RPMI8226 (cell line): Measurements from ENCODE around the gene ELMO1.
"Not testable (repeated sequence)": the region's sequence is repeated elsewhere in the genome, so short reads cannot be mapped to it uniquely, and the experiment has no call there.

ENCODE experiments used
- DNase-seq: peaks from one replicate; pipeline ENCODE4 v3.0.0-alpha.2; 2015

Gene ELMO1

GRCh38 chr7:37160656-37161055 lies 288.0 kb downstream of the ELMO1 start:
- DNase-seq: no peak

GRCh38 chr7:37153376-37153775 lies 295.3 kb downstream of the ELMO1 start:
- DNase-seq: no peak

- no peak for DNase-seq
Measured at GRCh38 chr7:37151741-37152413, 296.8 kb downstream of the ELMO1 start.

- DNase-seq: no peak
Measured at GRCh38 chr7:37150856-37151255, 297.8 kb downstream of the ELMO1 start.

- DNase-seq: no peak
Measured at GRCh38 chr7:37150180-37150579, 298.5 kb downstream of the ELMO1 start.

GRCh38 chr7:37149773-37150124 lies 298.9 kb downstream of the ELMO1 start:
- no peak for DNase-seq

GRCh38 chr7:37149051-37149772 lies 299.5 kb downstream of the ELMO1 start:
- no peak for DNase-seq

GRCh38 chr7:37145682-37146081 lies 303.0 kb downstream of the ELMO1 start:
- no peak for DNase-seq

GRCh38 chr7:37144423-37144822 lies 304.2 kb downstream of the ELMO1 start:
- no peak for DNase-seq

GRCh38 chr7:37142958-37143357 lies 305.7 kb downstream of the ELMO1 start:
- no peak for DNase-seq

- DNase-seq: no peak
Measured at GRCh38 chr7:37141742-37142141, 306.9 kb downstream of the ELMO1 start.

- not testable (repeated sequence) for DNase-seq
Measured at GRCh38 chr7:37133902-37134301, 314.8 kb downstream of the ELMO1 start.

GRCh38 chr7:37131855-37132254 lies 316.8 kb downstream of the ELMO1 start:
- DNase-seq: no peak

- no peak for DNase-seq
Measured at GRCh38 chr7:37129035-37129425, 319.6 kb downstream of the ELMO1 start.

GRCh38 chr7:37128327-37129034 lies 320.2 kb downstream of the ELMO1 start:
- no peak for DNase-seq

GRCh38 chr7:37119296-37119860 lies 329.3 kb downstream of the ELMO1 start:
- no peak for DNase-seq

GRCh38 chr7:37118004-37118403 lies 330.7 kb downstream of the ELMO1 start:
- DNase-seq: no peak

GRCh38 chr7:37117292-37117691 lies 331.4 kb downstream of the ELMO1 start:
- no peak for DNase-seq

- DNase-seq: no peak
Measured at GRCh38 chr7:37116093-37116701, 332.5 kb downstream of the ELMO1 start.

- no peak for DNase-seq
Measured at GRCh38 chr7:37113661-37114355, 334.9 kb downstream of the ELMO1 start.

- no peak for DNase-seq
Measured at GRCh38 chr7:37112876-37113275, 335.8 kb downstream of the ELMO1 start.

- DNase-seq: no peak
Measured at GRCh38 chr7:37112218-37112617, 336.4 kb downstream of the ELMO1 start.

GRCh38 chr7:37111459-37111858 lies 337.2 kb downstream of the ELMO1 start:
- no peak for DNase-seq
